HG02759 (cell line): Measurements from ENCODE around the gene ZNF594.
"Not testable (repeated sequence)": the region's sequence is repeated elsewhere in the genome, so short reads cannot be mapped to it uniquely, and the experiment has no call there.

Experiments
- ATAC-seq: cut with Tn5 transposase; IDR thresholded peaks from one replicate; pipeline ENCODE4 v1.9.1; 2021; ENCODE audit warnings: mild to moderate bottlenecking, moderate library complexity; ENCODE audit not compliant: unreplicated experiment

The ZNF594 gene

DNA sequence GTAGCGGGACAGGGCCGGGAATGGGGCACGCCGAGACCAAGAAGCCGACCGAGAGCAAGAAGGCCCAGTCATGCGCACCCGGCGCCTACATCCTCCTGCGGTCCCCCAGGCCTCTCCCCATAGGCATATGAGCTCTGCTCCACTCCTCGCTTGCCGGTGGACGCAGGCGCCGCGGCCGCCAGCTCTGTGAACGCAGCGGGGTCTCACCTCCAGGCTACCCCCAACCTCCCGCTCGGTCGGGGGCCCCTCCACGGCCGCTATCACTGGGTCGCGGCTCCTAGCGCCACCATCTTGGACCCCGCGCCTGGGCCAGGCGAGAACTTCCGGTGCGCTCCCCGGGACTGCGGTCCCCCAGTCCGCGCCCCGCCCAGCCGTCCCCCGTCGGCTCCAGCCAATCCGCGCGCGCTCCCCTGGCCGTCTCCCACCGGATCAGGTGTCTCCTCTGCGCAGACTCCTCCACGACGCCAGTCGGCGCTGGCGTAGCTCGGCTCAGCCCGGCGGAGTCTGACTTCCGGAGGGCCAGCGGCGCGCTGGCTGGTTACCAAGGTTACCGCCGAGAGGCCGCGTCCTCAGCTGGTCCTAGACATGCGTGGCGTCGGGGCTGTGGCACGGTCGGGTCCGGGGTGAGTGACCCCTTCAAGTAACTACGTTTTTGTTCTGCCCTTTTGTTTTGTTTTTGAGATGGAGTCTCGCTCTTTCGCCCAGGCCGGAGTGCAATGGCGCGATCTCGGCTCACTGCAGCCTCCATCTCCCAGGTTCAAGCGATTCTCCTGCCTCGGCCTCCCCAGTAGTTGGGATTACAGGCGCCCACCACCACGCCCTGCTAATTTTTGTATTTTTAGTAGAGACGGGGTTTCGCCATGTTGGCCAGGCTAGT lies at the start of gene ZNF594:
ZNF594 (minus strand) TSS at position 328 of the 877 bp plus-strand sequence. CDS start 7,612 bp downstream, outside the sequence.
- ATAC-seq: peak; percentile 96

DNA sequence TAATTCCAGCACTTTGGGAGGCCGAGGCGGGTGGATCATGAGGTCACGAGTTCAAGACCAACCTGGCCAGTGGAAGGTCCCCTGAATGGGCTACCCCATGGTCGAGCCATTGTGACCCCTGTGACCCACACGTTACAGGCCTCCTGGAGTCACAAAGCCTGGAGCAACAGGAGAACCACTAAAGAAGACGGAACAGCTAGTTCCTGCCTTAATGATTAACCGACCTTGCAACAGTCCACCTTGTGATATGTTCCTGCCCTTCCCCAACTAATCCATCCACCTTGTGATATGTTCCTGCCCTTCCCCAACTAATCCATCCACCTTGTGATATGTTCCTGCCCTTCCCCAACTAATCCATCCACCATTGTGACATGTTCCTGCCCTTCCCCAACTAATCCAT lies 48.1 kb upstream of the ZNF594 start:
- not testable (repeated sequence) for ATAC-seq

- ATAC-seq: no peak
These were observed 46.7 kb upstream of the ZNF594 start for GRCh38 chr17:5238333-5238732.

- no peak for ATAC-seq
These were observed 45.9 kb upstream of the ZNF594 start for GRCh38 chr17:5237541-5238016.

DNA sequence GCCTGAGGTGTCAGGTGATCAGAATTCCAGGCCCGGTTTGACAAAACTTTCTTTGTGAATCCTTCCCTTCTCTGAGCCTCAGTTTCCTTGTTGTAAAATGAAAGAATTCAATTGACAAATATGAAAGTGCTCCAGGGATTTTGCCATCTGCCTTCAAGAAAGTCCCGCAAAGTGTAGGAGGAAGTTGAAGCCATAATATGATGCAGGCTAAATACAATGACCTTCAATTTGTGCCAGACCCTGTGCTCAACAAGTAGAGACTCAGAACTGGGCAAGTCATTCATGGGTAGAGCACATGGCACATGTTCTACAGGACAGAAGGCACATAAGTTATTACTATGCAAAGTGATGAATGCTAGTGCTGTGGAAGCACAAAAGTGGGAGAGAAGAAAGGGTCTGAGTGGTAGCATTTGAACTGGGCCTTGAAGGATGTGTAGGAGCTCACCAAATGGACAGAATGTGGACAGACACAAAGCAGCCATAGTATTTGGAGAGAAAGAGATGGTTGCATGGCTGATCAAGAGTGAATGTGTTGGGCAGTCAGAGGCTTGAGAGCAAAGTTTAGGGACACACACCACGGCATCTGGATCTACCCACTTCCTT lies 45.4 kb upstream of the ZNF594 start:
- no peak for ATAC-seq

DNA sequence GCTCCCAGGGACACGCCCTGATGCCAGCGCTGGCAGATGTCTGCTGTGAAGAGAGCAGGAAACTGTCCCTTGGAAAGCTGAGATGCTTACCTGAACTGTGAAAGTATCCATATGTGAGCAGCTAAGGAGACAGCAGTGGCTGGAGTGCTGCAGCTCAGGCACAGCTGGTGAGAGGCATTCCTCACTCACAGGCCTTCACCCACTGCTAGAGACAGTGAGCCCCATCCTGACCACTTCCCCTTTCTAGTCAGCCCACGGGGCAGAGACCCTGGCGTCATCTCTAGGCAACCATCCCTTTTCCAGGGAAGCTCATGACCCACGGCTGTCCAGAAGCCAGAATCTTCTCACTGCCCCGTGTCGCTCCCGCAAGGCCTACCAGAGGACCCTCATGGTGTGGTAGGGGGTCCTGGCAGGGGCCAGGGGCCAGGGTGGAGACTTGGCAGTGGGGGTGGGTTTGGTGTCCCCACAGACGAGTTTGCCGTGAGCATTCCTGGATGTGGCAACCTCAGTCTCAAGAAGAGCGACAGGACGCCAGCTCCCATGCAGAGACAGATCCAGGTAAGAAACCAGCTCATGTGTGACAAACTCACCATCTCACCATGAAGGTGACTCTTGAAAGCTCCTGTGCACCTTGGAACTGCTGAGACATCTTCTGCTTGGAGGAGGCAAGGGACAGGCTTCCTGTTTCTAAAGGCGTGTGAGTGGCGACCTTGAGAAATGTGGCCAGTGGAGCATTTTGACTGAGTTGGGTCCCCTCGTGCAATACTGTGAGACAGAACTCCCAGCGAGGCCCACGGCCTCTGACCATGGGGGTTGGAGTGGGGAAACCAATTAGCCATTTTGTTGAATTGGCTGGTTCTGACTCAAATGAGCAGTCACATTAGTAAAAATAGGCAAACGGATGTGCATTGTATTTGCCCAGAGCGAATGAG lies 43.2 kb upstream of the ZNF594 start, which contains the start of gene SCIMP:
SCIMP (minus strand) TSS at position 216 of the 932 bp plus-strand sequence; CDS start at position 111, 105 bp downstream.
- peak; percentile 66 for ATAC-seq

DNA sequence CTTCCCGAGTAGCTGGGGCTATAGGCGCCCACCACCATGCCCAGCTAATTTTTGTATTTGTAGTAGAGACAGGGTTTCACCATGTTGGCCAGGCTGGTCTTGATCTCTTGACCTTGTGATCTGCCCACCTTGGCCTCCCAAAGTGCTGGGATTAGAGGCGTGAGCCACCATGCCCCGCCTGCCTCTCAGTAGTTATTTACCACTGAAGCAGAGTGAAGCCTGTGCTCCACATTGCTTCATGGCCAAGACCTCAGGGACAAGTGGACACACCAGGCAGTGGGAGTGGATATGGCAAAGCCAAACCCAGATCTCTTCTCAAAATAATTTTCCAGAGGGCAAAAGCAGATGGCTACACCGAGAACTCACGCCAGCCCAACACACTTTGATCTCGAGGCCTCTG lies 41.8 kb upstream of the ZNF594 start:
- not testable (repeated sequence) for ATAC-seq

- peak; percentile 38 for ATAC-seq
These were observed 35.5 kb upstream of the ZNF594 start for GRCh38 chr17:5226940-5227878.

GRCh38 chr17:5225668-5226457 lies 34.2 kb upstream of the ZNF594 start:
- peak; percentile 38 for ATAC-seq

GRCh38 chr17:5221912-5222311 lies 30.2 kb upstream of the ZNF594 start:
- ATAC-seq: not testable (repeated sequence)

DNA sequence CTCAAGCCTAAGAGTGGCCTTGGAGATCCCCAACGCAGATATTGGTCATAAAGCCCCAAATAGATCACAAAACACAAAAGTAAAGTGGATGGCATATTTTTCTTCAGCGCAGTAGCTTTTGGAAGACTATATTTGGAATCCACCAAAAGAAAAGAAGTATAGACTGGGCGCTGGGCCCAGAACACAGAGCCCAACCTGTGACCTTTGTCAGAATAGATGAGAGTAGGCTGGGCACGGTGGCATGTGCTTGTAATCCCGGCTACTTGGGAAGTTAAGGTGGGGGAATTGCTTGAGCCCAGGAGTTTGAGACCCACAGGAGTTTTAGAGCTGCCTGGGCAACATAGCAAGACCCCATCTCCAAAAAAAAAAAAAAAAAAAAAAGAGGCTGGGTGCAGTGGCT lies 28.4 kb upstream of the ZNF594 start:
- no peak for ATAC-seq

DNA sequence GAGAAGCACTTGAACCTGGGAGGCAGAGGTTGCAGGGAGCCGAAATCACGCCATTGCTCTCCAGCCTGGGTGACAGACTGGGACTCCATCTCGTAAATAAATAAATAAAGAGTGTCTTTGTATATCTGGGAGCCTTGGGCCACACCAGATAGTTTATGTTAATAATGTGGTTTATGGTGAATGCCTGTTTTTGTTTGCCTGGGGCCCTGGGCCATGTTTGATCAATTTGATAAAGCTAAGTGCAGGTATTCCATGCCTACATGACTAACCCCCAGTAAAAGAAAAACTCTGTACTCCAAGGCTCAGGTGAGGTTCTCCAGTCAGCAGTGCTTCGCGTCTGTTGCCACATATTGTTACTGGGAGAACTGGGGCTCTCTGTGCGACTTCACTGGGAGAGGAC lies 27.9 kb upstream of the ZNF594 start:
- no peak for ATAC-seq

DNA sequence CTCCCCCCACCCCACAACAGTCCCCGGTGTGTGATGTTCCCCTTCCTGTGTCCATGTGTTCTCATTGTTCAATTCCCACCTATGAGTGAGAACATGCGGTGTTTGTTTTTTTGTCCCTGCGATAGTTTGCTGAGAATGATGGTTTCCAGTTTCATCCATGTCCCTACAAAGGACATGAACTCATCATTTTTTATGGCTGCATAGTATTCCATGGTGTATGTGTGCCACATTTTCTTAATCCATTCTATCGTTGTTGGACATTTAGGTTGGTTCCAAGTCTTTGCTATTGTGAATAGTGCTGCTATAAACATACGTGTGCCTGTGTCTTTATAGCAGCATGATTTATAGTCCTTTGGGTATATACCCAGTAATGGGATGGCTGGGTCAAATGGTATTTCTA lies 25.9 kb upstream of the ZNF594 start:
- ATAC-seq: not testable (repeated sequence)

GRCh38 chr17:5211458-5211857 lies 19.8 kb upstream of the ZNF594 start:
- ATAC-seq: no peak

- no peak for ATAC-seq
These were observed 19.1 kb upstream of the ZNF594 start for GRCh38 chr17:5210614-5211252.

GRCh38 chr17:5210091-5210490 lies 18.4 kb upstream of the ZNF594 start:
- no peak for ATAC-seq

DNA sequence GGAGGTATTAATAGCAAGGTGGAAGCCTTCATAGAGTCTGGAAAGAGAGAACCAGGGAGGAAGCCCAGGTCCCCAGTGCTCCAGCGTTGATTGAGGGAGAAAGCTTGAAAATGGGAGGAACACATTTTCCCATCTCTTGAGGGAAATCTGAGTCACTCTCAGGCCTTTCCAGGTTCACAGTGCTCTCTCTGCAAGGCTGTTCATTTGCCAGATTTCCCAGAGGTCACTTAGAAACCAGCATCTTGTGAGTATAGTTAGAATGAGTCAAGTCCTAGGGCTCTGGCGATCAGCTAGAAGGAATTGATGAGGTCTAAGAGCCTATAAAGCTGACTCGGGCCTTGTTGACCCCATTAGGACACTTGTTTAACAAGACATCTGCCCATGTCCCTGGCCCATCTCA lies 17.7 kb upstream of the ZNF594 start:
- no peak for ATAC-seq

DNA sequence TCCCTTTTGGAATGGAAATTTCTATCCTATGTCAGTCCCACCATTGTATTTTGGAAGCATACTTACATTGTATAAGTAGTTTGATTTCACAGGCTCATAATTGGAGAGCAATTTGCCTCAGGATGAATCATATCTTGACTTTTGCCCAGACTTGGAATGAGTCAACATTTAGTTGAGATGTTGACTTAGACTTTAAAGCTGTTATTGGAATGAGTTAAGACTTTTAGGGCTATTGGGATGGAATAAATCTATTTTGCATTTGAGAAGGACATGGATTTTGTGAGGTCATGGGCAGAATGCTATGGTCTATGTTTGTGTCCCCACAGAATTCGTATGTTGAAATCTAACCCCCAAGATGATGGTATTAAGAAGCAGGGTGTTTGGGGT lies 12.2 kb upstream of the ZNF594 start:
- ATAC-seq: no peak
